Glutamatergic neuron (in vitro differentiated cells): Measurements from ENCODE around the gene METTL21C. TPM values are rescaled to one million over a fixed set of nuclear protein-coding genes. Genes with fewer than 3 reads are reported as not detected.

Experiments used
- DNase-seq: peaks from one replicate; pipeline ENCODE4 v3.0.0; 2022
- H3K27ac Mint-ChIP-seq: one replicate; pipeline ENCODE4 v1.8.0; 2020; ENCODE audit warnings: mild to moderate bottlenecking, mixed read lengths, inconsistent platforms; ENCODE audit not compliant: unreplicated experiment
- H3K27me3 Mint-ChIP-seq: one replicate; pipeline ENCODE4 v1.8.0; 2020; ENCODE audit warnings: mild to moderate bottlenecking, moderate library complexity, mixed read lengths, inconsistent platforms; ENCODE audit not compliant: unreplicated experiment
- H3K36me3 Mint-ChIP-seq: one replicate; pipeline ENCODE4 v1.8.0; 2020; ENCODE audit warnings: mild to moderate bottlenecking, mixed read lengths, inconsistent platforms; ENCODE audit not compliant: unreplicated experiment
- H3K4me1 Mint-ChIP-seq: one replicate; pipeline ENCODE4 v1.8.0; 2020; ENCODE audit warnings: mild to moderate bottlenecking, low read depth, mixed read lengths, inconsistent platforms; ENCODE audit not compliant: unreplicated experiment
- H3K4me3 Mint-ChIP-seq: one replicate; pipeline ENCODE4 v1.8.0; 2020; ENCODE audit warnings: mild to moderate bottlenecking, mixed read lengths, inconsistent platforms; ENCODE audit not compliant: unreplicated experiment
- H3K9me3 Mint-ChIP-seq: one replicate; pipeline ENCODE4 v1.8.0; 2020; ENCODE audit warnings: mild to moderate bottlenecking, moderate library complexity, mixed read lengths, inconsistent platforms; ENCODE audit not compliant: unreplicated experiment
- total RNA-seq: library from RNA; stranded (reverse); fragmentation: NEBNext Ultra II Directional; extraction: Animal tissue kit (Norgen Biotek cat#: 25700); gene quantifications from one replicate; pipeline ENCODE4 v1.2.1, GENCODE V29; 2021; ENCODE audit not compliant: unreplicated experiment
- TF ChIP-seq, protein P1 (sequence below): fragments of 200-600 bp; sonication (generic); IDR thresholded peaks from one replicate; pipeline ENCODE4 v1.5.0; 2021; ENCODE audit not compliant: partially characterized antibody, unreplicated experiment

The METTL21C gene
- total RNA-seq, 1 donor from 2014 or later, result not detected

DNA sequence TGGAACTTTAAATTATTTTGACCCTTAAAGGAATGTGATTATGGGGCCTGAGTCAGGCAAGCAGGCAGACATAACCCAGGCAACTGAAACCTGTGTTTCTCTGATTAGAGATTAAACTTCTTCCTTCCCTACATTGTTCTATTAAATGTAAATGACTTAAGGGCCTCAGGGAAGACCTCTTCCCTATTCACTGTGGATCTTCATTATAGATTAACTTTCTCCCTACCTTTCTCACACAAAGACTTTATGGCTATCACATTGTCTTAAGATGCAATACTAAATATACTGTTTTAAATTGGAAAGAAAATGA, 8.8 kb upstream of the METTL21C start:
- H3K9me3 Mint-ChIP-seq, result no peaks in the 10 kb centered on the region
- no peak overlapping the region for H3K4me3 Mint-ChIP-seq
- TF ChIP-seq, protein P1, sequence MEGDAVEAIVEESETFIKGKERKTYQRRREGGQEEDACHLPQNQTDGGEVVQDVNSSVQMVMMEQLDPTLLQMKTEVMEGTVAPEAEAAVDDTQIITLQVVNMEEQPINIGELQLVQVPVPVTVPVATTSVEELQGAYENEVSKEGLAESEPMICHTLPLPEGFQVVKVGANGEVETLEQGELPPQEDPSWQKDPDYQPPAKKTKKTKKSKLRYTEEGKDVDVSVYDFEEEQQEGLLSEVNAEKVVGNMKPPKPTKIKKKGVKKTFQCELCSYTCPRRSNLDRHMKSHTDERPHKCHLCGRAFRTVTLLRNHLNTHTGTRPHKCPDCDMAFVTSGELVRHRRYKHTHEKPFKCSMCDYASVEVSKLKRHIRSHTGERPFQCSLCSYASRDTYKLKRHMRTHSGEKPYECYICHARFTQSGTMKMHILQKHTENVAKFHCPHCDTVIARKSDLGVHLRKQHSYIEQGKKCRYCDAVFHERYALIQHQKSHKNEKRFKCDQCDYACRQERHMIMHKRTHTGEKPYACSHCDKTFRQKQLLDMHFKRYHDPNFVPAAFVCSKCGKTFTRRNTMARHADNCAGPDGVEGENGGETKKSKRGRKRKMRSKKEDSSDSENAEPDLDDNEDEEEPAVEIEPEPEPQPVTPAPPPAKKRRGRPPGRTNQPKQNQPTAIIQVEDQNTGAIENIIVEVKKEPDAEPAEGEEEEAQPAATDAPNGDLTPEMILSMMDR, result no peak
- H3K27ac Mint-ChIP-seq, result no peak overlapping the region
- no peak for DNase-seq
- no peaks in the 10 kb centered on the region for H3K36me3 Mint-ChIP-seq
- H3K27me3 Mint-ChIP-seq, result peaks cover 1% of the 10 kb centered on the region
- H3K4me1 Mint-ChIP-seq, result peaks cover 8% of the 10 kb centered on the region

DNA sequence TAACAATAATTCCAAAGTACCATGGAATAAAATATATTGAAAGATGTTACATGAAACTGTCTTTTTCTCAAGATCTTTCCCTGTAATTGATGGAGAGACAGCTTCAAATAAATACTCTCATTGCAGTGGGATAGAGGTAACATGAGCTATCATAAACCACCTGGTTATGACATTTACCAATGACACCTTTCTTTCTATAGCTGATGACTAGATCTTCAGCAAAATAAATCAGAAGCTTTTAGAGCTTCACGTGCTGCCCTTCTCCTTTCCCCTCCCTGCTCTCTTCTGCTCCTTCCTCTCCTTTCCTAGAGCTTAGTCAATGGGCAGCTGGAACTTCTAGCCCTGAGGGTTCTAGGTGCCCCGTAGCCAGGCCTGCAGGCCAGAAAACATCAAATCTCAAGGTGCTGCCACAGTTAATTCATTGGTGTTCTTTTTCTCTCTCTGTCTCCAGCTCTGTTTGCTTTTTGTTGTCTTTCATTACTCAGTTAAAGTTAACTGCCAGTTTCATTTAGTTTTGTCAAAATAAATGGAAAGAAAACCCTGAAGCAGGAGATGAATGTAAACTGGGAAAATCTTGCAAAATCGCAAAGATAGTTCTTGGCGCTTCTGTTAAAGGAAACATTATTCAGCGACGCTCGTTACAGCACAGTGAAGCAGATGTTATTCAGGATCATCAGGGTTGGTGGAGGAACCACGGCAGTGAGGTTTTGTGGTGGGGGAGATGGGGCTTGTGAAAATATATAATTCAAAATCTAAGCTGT, 8.3 kb upstream of the METTL21C start:
- Mint-ChIP-seq H3K4me3 (no peak overlapping the region), H3K4me1 (peaks cover 8% of the 10 kb centered on the region)

DNA sequence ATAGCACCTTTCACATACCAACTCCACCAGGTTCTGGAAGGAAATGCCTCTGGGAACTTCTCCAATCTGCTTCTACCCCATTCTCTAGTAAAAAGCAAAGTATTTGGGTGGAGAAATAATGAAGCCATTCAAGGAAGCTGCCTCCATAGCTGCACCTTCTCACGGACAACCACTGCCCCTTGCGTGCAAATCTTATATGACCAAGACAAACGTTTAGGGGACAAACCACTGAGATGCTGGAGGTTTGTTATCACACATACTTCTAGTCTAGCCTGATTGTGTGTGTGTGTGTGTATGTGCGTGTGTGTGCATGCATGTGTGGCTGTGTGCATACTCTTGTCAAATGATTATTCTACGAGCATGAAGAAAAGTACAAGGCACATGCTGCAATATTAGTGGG, 6.5 kb upstream of the METTL21C start:
- no peak overlapping the region for H3K27ac Mint-ChIP-seq
- H3K4me1 Mint-ChIP-seq, result peaks cover 8% of the 10 kb centered on the region
- H3K9me3 Mint-ChIP-seq, result peaks cover 1% of the 10 kb centered on the region
- H3K36me3 Mint-ChIP-seq, result peaks cover 6% of the 10 kb centered on the region
- no peak for DNase-seq
- TF ChIP-seq, protein P1, result no peak
- H3K27me3 Mint-ChIP-seq, result peaks cover 1% of the 10 kb centered on the region
- H3K4me3 Mint-ChIP-seq, result no peak overlapping the region

More for the DNA sequence above, 8.3 kb upstream of the METTL21C start:
- peaks cover 5% of the 10 kb centered on the region for H3K36me3 Mint-ChIP-seq
- no peak overlapping the region for H3K27ac Mint-ChIP-seq
- H3K9me3 Mint-ChIP-seq, result peaks cover 1% of the 10 kb centered on the region
- no peak for DNase-seq
- peaks cover 1% of the 10 kb centered on the region for H3K27me3 Mint-ChIP-seq
- TF ChIP-seq, protein P1, result no peak

DNA sequence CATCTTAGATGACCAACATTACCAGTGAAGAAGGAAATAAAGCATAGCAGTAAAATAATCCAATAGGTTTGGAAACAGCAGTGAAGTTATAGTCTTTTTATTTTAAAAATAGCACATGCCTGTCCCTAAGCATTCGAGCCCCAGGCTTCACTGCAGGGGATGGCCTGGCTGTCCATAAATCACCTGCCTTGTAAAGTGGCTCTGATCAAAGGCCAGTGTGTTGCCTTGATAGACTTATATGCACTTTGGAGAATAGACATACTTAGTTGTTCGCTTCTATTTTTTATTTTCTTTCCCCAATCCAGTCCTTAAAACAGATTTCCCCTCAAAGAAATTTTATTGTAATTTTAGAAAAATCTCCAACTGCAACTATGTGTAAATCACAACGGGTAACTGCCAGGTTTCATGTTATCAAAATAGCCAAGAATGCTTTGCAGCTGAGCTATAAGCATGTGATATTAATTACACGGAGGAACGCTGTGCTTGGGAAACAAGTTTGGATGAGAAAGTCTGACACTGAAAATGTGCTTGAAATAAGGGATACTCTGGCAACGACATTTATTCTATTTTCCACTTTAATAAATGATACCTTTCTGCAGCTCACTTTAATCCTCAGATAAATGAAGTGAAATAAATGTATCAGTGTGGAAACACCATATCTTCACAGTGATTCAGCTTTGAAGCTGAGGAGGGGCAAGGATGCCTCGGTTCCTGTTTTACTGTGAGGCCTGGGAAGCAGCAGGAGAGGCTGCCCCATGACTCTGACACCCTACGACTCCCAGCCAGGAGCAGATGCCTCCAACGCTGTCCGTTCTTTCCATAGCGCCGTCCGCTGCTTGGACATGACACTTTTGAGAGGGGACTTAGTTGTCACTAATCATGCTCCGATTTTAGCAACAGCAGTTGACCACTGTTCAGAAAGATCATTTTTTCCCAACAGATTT, 5.5 kb upstream of the METTL21C start:
- DNase-seq, result no peak
- Mint-ChIP-seq H3K36me3 (peaks cover 6% of the 10 kb centered on the region), H3K4me1 (peaks cover 8% of the 10 kb centered on the region), H3K27ac (no peak overlapping the region), H3K27me3 (peaks cover 1% of the 10 kb centered on the region), H3K9me3 (peaks cover 1% of the 10 kb centered on the region), H3K4me3 (no peak overlapping the region)
- TF ChIP-seq, protein P1, result no peak
